ENCODE data around the gene HSF2.
A peak's percentile ranks its signal among the peaks of the same experiment; 100 is the strongest.

HSF2 gene, protein sequence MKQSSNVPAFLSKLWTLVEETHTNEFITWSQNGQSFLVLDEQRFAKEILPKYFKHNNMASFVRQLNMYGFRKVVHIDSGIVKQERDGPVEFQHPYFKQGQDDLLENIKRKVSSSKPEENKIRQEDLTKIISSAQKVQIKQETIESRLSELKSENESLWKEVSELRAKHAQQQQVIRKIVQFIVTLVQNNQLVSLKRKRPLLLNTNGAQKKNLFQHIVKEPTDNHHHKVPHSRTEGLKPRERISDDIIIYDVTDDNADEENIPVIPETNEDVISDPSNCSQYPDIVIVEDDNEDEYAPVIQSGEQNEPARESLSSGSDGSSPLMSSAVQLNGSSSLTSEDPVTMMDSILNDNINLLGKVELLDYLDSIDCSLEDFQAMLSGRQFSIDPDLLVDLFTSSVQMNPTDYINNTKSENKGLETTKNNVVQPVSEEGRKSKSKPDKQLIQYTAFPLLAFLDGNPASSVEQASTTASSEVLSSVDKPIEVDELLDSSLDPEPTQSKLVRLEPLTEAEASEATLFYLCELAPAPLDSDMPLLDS

DNA sequence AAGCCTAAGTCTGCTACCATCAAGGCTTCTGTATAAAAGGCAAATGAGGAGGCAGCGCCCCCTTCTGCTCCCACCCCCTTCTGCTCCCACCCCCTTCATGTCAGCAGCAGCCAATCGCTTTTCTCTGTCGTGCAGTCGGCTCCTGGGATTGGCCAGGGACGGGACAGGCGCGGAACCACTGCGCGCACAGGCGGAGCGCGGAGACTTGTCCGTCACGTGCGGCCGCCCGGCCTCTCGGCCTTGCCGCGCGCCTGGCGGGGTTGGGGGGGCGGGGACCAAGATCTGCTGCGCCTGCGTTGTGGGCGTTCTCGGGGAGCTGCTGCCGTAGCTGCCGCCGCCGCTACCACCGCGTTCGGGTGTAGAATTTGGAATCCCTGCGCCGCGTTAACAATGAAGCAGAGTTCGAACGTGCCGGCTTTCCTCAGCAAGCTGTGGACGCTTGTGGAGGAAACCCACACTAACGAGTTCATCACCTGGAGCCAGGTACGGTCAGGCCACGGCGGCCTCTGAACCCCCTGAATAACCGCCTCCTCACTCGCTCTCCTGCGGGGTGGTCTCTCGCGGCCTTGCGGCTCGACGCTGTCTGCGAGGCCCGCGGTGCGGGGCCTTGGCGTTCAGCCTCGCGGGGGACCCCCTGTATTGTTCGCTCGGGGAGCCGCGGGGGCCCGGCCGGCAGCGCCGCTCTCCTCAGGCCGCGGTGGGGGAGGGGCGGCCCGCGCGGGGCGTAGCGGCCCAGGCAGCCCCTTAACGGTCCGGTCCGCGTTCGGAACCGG lies at the start of gene HSF2:
HSF2 (plus strand) TSS at position 305 of the 773 bp plus-strand sequence; CDS start at position 391, 86 bp downstream.
- DNase-seq (ENCODE audit: low spot score) = peak; percentile 93
- in situ Hi-C loops (cut with MboI; ENCODE audit: low pct_unique_long_range_greater_than_20kb, low sequenced_read_pairs, unreplicated experiment) = no loop called here
- TF ChIP-seq, protein P1, sequence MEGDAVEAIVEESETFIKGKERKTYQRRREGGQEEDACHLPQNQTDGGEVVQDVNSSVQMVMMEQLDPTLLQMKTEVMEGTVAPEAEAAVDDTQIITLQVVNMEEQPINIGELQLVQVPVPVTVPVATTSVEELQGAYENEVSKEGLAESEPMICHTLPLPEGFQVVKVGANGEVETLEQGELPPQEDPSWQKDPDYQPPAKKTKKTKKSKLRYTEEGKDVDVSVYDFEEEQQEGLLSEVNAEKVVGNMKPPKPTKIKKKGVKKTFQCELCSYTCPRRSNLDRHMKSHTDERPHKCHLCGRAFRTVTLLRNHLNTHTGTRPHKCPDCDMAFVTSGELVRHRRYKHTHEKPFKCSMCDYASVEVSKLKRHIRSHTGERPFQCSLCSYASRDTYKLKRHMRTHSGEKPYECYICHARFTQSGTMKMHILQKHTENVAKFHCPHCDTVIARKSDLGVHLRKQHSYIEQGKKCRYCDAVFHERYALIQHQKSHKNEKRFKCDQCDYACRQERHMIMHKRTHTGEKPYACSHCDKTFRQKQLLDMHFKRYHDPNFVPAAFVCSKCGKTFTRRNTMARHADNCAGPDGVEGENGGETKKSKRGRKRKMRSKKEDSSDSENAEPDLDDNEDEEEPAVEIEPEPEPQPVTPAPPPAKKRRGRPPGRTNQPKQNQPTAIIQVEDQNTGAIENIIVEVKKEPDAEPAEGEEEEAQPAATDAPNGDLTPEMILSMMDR (IDR thresholded peaks at IDR 0.05; ENCODE audit: extremely low read depth, insufficient read depth, missing control alignments) = no peak

DNA sequence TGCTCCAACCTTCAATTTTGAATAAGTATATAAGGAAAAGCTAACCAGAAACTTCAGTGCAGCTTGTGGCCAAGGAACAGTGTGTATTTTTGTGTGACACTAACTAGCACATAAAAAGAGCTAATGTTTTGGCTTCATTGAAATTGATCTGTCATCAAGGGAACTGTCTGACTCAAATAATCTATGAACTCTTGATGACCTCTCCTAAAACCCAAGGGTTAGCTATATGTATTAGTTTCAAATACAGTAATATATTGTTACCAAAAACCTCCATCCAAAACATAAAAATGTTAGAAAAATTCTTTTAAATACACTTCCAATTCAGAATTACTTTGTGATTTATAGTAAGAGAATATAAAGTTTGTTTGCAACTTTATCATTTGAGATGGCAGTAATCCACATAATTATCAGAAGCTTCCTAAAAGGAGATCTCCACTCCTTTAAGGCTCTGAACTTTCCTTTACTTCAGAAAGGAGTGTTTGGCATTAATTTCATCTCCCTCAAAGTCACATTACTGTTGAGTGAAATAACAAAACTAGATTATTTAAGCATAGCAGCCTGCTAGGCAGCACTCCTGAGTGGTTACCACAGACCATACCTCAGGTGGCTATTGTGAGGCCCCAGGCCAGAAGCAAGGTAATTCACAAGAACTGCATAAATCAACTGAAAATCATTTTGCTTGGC lies 46.3 kb upstream of the HSF2 start:
- no peak for DNase-seq (ENCODE audit: low spot score)
- TF ChIP-seq, protein P1 (IDR thresholded peaks at IDR 0.05; ENCODE audit: extremely low read depth, insufficient read depth, missing control alignments) = no peak
- in situ Hi-C loops (cut with MboI; ENCODE audit: low pct_unique_long_range_greater_than_20kb, low sequenced_read_pairs, unreplicated experiment) = no loop called here

DNA sequence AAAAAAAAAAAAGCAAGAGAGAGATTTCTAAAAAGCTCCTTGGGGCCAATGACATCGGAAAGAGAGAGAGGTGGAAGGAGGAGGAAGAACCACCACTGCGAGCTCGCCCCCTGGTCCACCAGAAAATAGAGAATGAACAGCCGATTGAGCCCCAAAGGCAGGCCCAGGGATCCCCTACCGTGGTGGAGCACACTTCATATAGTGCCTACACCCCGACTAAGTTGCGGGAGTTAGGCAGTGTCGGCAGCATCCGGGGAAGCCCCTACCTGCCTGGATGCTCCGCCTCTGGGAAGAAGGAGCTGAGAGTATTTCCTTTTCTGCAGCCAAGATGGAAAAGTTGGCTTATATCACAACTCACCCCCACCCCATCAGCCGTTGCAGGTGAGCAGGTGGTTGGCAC lies 38.6 kb upstream of the HSF2 start:
- no peak for DNase-seq (ENCODE audit: low spot score)
- TF ChIP-seq, protein P1 (IDR thresholded peaks at IDR 0.05; ENCODE audit: extremely low read depth, insufficient read depth, missing control alignments) = no peak
- in situ Hi-C loops (cut with MboI; ENCODE audit: low pct_unique_long_range_greater_than_20kb, low sequenced_read_pairs, unreplicated experiment) = no loop called here

GRCh38 chr6:122361314-122361979 lies 38.0 kb upstream of the HSF2 start:
- TF ChIP-seq, protein P1 (IDR thresholded peaks at IDR 0.05; ENCODE audit: extremely low read depth, insufficient read depth, missing control alignments) = no peak
- no peak for DNase-seq (ENCODE audit: low spot score)
- in situ Hi-C loops (cut with MboI; ENCODE audit: low pct_unique_long_range_greater_than_20kb, low sequenced_read_pairs, unreplicated experiment) = no loop called here

- DNase-seq (ENCODE audit: low spot score) = no peak
- in situ Hi-C loops (cut with MboI; ENCODE audit: low pct_unique_long_range_greater_than_20kb, low sequenced_read_pairs, unreplicated experiment) = no loop called here
- TF ChIP-seq, protein P1 (IDR thresholded peaks at IDR 0.05; ENCODE audit: extremely low read depth, insufficient read depth, missing control alignments) = no peak
Measured at GRCh38 chr6:122363769-122364483, 35.5 kb upstream of the HSF2 start.

Data from GM13977 (cell line).